Nephron progenitor cell (in vitro differentiated cells): ENCODE data around the gene RDH8.

Experiments used
- DNase-seq: peaks from one replicate; pipeline ENCODE4 v3.0.0; 2021
- H3K27ac Mint-ChIP-seq: 2 replicates; pipeline ENCODE4 v1.8.0; 2021; ENCODE audit warnings: mild to moderate bottlenecking, moderate library complexity, mixed read lengths
- H3K27me3 Mint-ChIP-seq: 2 replicates; pipeline ENCODE4 v1.8.0; 2021; ENCODE audit warnings: mild to moderate bottlenecking, low read depth, mixed read lengths; ENCODE audit not compliant: poor library complexity
- H3K36me3 Mint-ChIP-seq: 2 replicates; pipeline ENCODE4 v1.8.0; 2021; ENCODE audit warnings: low read depth, mixed read lengths
- H3K4me1 Mint-ChIP-seq: 2 replicates; pipeline ENCODE4 v1.8.0; 2021; ENCODE audit warnings: mixed read lengths
- H3K4me3 Mint-ChIP-seq: 2 replicates; pipeline ENCODE4 v1.8.0; 2021; ENCODE audit warnings: mild to moderate bottlenecking, moderate library complexity, mixed read lengths
- H3K9me3 Mint-ChIP-seq: 2 replicates; pipeline ENCODE4 v1.8.0; 2021; ENCODE audit warnings: mild to moderate bottlenecking, moderate library complexity, mixed read lengths
- TF ChIP-seq, protein P1 (sequence below): fragments of 200-600 bp; sonication (generic); IDR thresholded peaks from 2 replicates; pipeline ENCODE4 v1.5.0; 2021; ENCODE audit warnings: antibody characterized with exemption

Gene RDH8

DNA sequence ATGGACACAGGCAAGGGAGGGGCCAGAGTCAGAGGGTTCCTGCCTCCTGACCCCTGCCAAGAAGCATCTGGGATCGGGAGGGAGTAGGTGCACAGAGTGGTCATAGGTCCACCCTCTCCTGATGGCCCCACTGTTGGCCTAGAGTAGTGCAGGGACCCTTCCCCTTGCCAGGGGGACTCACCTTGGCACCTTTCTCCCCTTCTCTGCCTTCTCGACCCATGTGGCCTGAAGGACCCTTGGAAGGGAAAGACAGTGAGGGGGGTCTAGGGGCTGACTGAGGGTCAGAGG is 43.7 kb upstream of the RDH8 start:
- no peak overlapping the region for H3K4me3 Mint-ChIP-seq
- H3K36me3 Mint-ChIP-seq, result no peaks in the 10 kb centered on the region
- peaks cover 52% of the 10 kb centered on the region for H3K27me3 Mint-ChIP-seq
- no peaks in the 10 kb centered on the region for H3K4me1 Mint-ChIP-seq
- no peaks in the 10 kb centered on the region for H3K9me3 Mint-ChIP-seq
- H3K27ac Mint-ChIP-seq, result no peak overlapping the region
- no peak for DNase-seq
- TF ChIP-seq, protein P1, sequence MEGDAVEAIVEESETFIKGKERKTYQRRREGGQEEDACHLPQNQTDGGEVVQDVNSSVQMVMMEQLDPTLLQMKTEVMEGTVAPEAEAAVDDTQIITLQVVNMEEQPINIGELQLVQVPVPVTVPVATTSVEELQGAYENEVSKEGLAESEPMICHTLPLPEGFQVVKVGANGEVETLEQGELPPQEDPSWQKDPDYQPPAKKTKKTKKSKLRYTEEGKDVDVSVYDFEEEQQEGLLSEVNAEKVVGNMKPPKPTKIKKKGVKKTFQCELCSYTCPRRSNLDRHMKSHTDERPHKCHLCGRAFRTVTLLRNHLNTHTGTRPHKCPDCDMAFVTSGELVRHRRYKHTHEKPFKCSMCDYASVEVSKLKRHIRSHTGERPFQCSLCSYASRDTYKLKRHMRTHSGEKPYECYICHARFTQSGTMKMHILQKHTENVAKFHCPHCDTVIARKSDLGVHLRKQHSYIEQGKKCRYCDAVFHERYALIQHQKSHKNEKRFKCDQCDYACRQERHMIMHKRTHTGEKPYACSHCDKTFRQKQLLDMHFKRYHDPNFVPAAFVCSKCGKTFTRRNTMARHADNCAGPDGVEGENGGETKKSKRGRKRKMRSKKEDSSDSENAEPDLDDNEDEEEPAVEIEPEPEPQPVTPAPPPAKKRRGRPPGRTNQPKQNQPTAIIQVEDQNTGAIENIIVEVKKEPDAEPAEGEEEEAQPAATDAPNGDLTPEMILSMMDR, result no peak

- H3K4me3 Mint-ChIP-seq, result no peak overlapping the region
- peaks cover 44% of the 10 kb centered on the region for H3K27me3 Mint-ChIP-seq
- no peaks in the 10 kb centered on the region for H3K36me3 Mint-ChIP-seq
- TF ChIP-seq, protein P1, result no peak
- H3K4me1 Mint-ChIP-seq, result no peaks in the 10 kb centered on the region
- DNase-seq, result no peak
- no peak overlapping the region for H3K27ac Mint-ChIP-seq
- no peaks in the 10 kb centered on the region for H3K9me3 Mint-ChIP-seq
These were observed 42.8 kb upstream of the RDH8 start for GRCh38 chr19:9970481-9970880.

DNA sequence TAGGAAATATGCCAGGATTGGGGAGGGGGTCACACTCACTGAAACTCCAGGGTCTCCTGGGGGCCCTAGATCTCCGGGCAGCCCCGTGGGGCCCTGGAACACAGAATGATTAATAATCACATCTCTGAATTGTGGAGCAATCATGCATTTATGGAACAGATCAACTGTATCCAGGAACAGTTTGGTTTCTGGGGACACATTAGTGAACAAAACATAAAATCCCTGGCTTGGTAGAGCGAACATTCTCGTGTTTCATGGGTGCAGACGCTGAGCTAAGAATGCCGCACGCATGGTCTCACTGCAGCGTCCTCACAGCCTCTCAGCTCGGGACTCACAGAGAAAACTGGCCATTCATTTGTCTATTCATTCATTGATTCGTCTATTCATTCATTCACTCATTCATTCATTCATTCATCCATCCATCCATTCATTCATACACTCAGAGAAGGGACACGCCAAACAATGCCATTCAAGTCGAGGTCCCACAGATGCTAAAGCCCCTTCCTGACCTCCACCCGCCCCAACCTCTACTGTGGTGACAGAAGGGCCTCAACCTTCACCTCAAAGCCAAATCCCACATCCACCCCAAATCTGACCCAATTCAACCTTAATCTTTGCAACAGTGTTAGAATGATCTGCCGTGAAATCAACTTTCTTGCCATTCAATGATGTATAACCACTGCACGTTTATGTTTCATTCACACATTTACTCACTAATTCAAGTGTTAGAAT is 42.0 kb upstream of the RDH8 start:
- DNase-seq, result no peak
- no peak overlapping the region for H3K27ac Mint-ChIP-seq
- peaks cover 36% of the 10 kb centered on the region for H3K27me3 Mint-ChIP-seq
- TF ChIP-seq, protein P1, result no peak
- H3K9me3 Mint-ChIP-seq, result no peaks in the 10 kb centered on the region
- H3K36me3 Mint-ChIP-seq, result no peaks in the 10 kb centered on the region
- H3K4me1 Mint-ChIP-seq, result no peaks in the 10 kb centered on the region
- no peak overlapping the region for H3K4me3 Mint-ChIP-seq

GRCh38 chr19:9972103-9972502 is 41.2 kb upstream of the RDH8 start:
- Mint-ChIP-seq H3K4me3 (no peak overlapping the region), H3K9me3 (no peaks in the 10 kb centered on the region), H3K36me3 (no peaks in the 10 kb centered on the region), H3K4me1 (no peaks in the 10 kb centered on the region), H3K27me3 (peaks cover 29% of the 10 kb centered on the region), H3K27ac (no peak overlapping the region)
- DNase-seq, result no peak
- TF ChIP-seq, protein P1, result no peak

DNA sequence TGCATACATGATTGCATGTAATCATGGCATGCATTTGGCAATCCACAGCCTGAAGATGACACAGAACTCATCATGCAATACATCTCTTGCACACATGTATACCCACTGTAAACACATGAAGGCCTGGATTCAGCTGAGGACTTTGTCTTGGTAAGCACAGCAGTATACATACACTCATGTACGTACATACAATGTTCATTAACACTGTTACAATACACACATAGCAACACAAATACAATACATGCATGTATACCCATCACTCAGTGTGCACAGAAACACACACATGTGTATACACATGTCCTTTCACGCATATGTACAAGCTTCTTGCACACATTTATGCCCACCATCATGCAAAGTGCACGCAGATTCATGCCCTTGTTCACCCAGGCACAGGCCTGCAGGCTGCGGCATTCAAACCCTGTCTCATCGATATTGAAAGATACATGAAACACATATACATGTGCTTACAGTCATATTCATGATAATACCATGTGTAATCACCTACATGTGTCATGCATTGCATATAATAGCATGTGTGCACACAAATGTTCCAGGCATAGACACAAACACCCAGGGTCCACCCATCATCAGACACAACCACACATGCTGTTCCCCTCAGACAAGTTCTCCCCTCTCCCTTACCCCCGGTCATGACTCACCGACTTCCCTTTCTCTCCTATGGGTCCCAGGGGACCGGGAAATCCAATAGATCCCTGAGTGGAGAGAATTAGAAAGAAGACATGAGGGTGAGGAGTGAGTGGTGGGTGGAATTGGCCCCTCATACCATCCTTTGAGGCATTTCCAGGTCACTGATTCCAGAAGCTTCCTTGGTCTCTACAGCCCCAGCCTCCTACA is 31.6 kb upstream of the RDH8 start:
- H3K36me3 Mint-ChIP-seq, result no peaks in the 10 kb centered on the region
- peaks cover 13% of the 10 kb centered on the region for H3K4me1 Mint-ChIP-seq
- H3K27me3 Mint-ChIP-seq, result no peaks in the 10 kb centered on the region
- H3K4me3 Mint-ChIP-seq, result no peak overlapping the region
- DNase-seq, result no peak
- H3K27ac Mint-ChIP-seq, result no peak overlapping the region
- no peaks in the 10 kb centered on the region for H3K9me3 Mint-ChIP-seq
- TF ChIP-seq, protein P1, result no peak
